SH-SY5Y (cell line): Measurements from ENCODE around the gene FAM89A.

ENCODE experiments used
- GATA2 ChIP-seq: IDR thresholded peaks from 2 replicates; pipeline ENCODE4 v1.6.1; 2011; ENCODE audit warnings: mild to moderate bottlenecking, low read depth, low read length
- GATA3 ChIP-seq: IDR thresholded peaks from 2 replicates; pipeline ENCODE4 v1.6.1; 2011; ENCODE audit warnings: low read depth, mild to moderate bottlenecking, low read length, moderate library complexity

GRCh38 chr1:231045286-231045685 is 5.2 kb upstream of the FAM89A start:
- TF ChIP-seq GATA2 (no peak), GATA3 (no peak)
